Fibroblast of lung (primary cell): ENCODE data around the gene USP47.

Experiments
- CTCF ChIP-seq, 2 donors: IDR thresholded peaks in 1 of 2; conservative IDR thresholded peaks in 1 of 2; 1 replicate in 1 of 2; 2 replicates in 1 of 2; pipeline ENCODE4 v1.5.1; 2011 to 2012; ENCODE audit warnings: low read length in 2 of 2, control low read depth in 1 of 2, inconsistent platforms in 1 of 2, low read depth in 1 of 2, mild to moderate bottlenecking in 1 of 2
- EZH2 ChIP-seq: IDR thresholded peaks from 2 replicates; pipeline ENCODE4 v1.5.1; 2012; ENCODE audit warnings: low read length, control low read depth, mild to moderate bottlenecking; ENCODE audit errors: missing control alignments

DNA sequence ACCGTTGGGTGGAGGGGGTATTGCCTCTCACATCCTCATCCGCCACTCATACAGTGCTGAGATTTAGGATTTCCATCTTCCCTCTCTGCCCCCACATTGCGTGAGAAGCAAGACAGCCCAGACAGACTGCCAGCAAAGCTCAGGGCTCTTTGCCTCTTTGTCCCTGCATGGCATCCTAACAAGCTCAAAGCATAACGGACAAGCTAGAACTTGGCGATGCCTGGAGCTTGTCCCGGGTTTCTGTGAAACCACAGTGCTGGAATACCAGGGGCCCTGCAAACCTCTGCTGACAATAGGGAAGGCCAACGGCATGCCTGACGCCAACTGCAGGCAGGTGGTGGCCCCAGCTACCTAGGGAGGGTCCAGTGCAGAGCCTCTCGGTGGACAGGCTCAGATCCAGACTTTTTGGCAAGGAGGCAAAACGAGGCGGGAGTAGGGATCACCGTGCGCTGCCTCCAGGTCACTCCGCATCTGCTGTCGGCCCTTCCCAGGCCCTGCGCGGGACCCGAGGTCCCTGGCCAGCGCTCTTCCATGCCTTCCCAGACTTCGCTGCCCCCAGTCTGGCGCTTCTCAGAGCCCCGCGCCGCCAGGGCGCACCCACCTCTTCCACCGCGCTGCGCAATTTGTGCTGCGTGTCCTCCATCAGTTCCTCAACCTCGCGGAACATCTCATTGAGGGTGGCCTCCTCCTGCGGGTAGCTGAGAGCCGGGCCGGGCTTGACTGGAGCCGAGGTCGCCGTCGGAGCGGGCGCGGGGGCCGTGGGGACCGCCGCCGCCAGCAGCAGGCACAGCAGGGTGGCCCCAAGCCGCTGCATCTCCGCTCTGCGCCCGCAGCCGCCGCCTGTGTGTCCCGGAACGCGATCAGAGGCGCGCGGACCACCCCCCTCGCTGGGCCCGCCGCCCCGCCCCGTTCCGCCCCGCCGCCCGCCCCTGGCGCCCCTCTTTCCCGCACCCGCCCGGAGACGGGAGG is 166.3 kb downstream of the USP47 start, which contains the start of gene DKK3:
- TF ChIP-seq CTCF (conservative IDR thresholded peaks at IDR 0.05 in 1 of 2, IDR thresholded peaks at IDR 0.05 in 1 of 2; ENCODE audit: low read depth in 1 of 2, low read length in 2 of 2) (no peak), EZH2 (no peak)
